AG04450 (cell line): ENCODE data around the gene PHC3. TPM values are rescaled to one million over a fixed set of nuclear protein-coding genes. Genes with fewer than 3 reads are reported as not detected.

ENCODE experiments used
- CTCF ChIA-PET: fragments of 300-600, 350-600 bp; formaldehyde crosslinking; extraction: SDS; loops from one replicate; lab custom pipeline; 2022; ENCODE audit warnings: antibody characterized with exemption, inconsistent platforms; lab: Charles Lee
- POLR2A ChIA-PET: fragments of 350-600 bp; formaldehyde crosslinking; extraction: SDS; loops from one replicate; lab custom pipeline; 2021; ENCODE audit warnings: antibody characterized with exemption, inconsistent platforms; lab: Yijun Ruan, JAX
- DNase-seq: peaks from one replicate; pipeline ENCODE4 v3.0.0-alpha.2; 2011; ENCODE audit warnings: low read depth, low spot score
- H3K27ac ChIP-seq: one replicate; pipeline ENCODE4 v1.5.1; 2012; ENCODE audit warnings: low read depth, low read length, control low read depth
- H3K27me3 ChIP-seq: one replicate; pipeline ENCODE4 v1.6.0; 2012; ENCODE audit warnings: low read length; ENCODE audit not compliant: control insufficient read depth, insufficient read depth
- H3K4me3 ChIP-seq: 2 replicates; pipeline ENCODE4 v1.5.1; 2011; ENCODE audit warnings: mild to moderate bottlenecking, low read depth, low read length, control low read depth
- H3K9me3 ChIP-seq: 2 replicates; pipeline ENCODE4 v1.5.1; 2012; ENCODE audit warnings: low read length; ENCODE audit not compliant: control insufficient read depth, insufficient read depth
- polyA plus RNA-seq: library from polyadenylated mRNA; depleted of rRNA; stranded (reverse); fragments of >200 nt; gene quantifications from 2 replicates; pipeline ENCODE4 v1.2.3, GENCODE V29; 2011
- TF ChIP-seq, protein P1 (sequence below): IDR thresholded peaks from 2 replicates; pipeline ENCODE4 v1.5.1; 2011; ENCODE audit warnings: low read depth, low read length, control low read depth, inconsistent platforms

The PHC3 gene
- polyA plus RNA-seq, 1 experiment = 58.0 TPM

GRCh38 chr3:170063691-170064090, 117.8 kb downstream of the PHC3 start:
- no peak for DNase-seq
- ChIA-PET POLR2A (interaction anchor here (0.7 kb wide), 1 partner anchor 65 kb away, joined by 4 read pairs; no protein-coding TSS in a partner anchor), CTCF (no interaction called here)
- Histone ChIP-seq H3K4me3 (no peak overlapping the region), H3K9me3 (no peaks in the 10 kb centered on the region), H3K27ac (no peak overlapping the region), H3K27me3 (no peaks in the 10 kb centered on the region)
- TF ChIP-seq, protein P1, sequence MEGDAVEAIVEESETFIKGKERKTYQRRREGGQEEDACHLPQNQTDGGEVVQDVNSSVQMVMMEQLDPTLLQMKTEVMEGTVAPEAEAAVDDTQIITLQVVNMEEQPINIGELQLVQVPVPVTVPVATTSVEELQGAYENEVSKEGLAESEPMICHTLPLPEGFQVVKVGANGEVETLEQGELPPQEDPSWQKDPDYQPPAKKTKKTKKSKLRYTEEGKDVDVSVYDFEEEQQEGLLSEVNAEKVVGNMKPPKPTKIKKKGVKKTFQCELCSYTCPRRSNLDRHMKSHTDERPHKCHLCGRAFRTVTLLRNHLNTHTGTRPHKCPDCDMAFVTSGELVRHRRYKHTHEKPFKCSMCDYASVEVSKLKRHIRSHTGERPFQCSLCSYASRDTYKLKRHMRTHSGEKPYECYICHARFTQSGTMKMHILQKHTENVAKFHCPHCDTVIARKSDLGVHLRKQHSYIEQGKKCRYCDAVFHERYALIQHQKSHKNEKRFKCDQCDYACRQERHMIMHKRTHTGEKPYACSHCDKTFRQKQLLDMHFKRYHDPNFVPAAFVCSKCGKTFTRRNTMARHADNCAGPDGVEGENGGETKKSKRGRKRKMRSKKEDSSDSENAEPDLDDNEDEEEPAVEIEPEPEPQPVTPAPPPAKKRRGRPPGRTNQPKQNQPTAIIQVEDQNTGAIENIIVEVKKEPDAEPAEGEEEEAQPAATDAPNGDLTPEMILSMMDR = no peak

GRCh38 chr3:170062769-170063168, 118.8 kb downstream of the PHC3 start:
- ChIA-PET POLR2A (interaction anchor here (0.7 kb wide), 1 partner anchor 103 kb away, joined by 3 read pairs; no protein-coding TSS in a partner anchor), CTCF (interaction anchor here (1.1 kb wide), 1 partner anchor 15 kb away, joined by 4 read pairs; no protein-coding TSS in a partner anchor)
- DNase-seq = no peak
- Histone ChIP-seq H3K9me3 (no peaks in the 10 kb centered on the region), H3K27ac (no peak overlapping the region), H3K27me3 (no peaks in the 10 kb centered on the region), H3K4me3 (no peak overlapping the region)
- TF ChIP-seq, protein P1 = no peak

DNA sequence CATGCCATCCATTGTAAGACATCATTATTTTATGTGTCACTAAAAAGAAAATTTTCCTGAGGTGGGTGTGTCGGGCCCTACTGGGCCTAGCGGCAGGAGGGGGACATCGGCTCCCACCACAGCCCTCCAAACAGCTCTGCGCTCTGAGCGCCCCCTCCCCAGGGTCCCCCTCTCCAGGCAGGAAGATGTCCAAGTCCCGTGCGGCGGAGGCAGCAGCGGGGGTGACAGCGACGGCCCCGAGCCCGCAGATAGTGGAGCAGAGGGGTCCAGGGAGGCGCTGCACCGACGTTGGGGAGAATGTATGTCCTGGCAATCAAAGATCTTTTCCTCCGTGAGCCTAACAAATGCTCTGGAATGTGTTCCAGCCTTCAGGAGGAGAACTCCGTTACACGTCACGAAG, 119.5 kb downstream of the PHC3 start:
- TF ChIP-seq, protein P1 = no peak
- H3K4me3 ChIP-seq = no peak overlapping the region
- DNase-seq = no peak
- no peak overlapping the region for H3K27ac ChIP-seq
- no peaks in the 10 kb centered on the region for H3K27me3 ChIP-seq
- no peaks in the 10 kb centered on the region for H3K9me3 ChIP-seq
- ChIA-PET CTCF (interaction anchor here (1.1 kb wide), 1 partner anchor 16 kb away, joined by 4 read pairs; no protein-coding TSS in a partner anchor), POLR2A (no interaction called here)

- TF ChIP-seq, protein P1 = no peak
- no peak for DNase-seq
- ChIA-PET POLR2A (interaction anchor here (0.6 kb wide), 1 partner anchor 14 kb away, joined by 3 read pairs; no protein-coding TSS in a partner anchor), CTCF (no interaction called here)
- H3K27ac ChIP-seq = no peak overlapping the region
- no peak overlapping the region for H3K4me3 ChIP-seq
- H3K27me3 ChIP-seq = no peaks in the 10 kb centered on the region
- no peaks in the 10 kb centered on the region for H3K9me3 ChIP-seq
Measured at GRCh38 chr3:170059447-170059846, 122.1 kb downstream of the PHC3 start.

- ChIA-PET CTCF (interaction anchor here (0.5 kb wide), 1 partner anchor 104 kb away, joined by 3 read pairs; no protein-coding TSS in a partner anchor), POLR2A (no interaction called here)
- no peak overlapping the region for H3K4me3 ChIP-seq
- H3K27me3 ChIP-seq = no peaks in the 10 kb centered on the region
- H3K27ac ChIP-seq = no peak overlapping the region
- no peak for DNase-seq
- TF ChIP-seq, protein P1 = no peak
- H3K9me3 ChIP-seq = no peaks in the 10 kb centered on the region
Measured at GRCh38 chr3:170058127-170058526, 123.4 kb downstream of the PHC3 start.
